Left lung (tissue), 10 donors: ENCODE data around the gene BICC1. TPM values are rescaled to one million over a fixed set of nuclear protein-coding genes. Genes with fewer than 3 reads are reported as not detected.

Source experiments
- ATAC-seq: fragments of 200-7000 bp; cut with Tn5 transposase; one replicate; pipeline ENCODE4 v1.9.1; 2020; ENCODE audit warnings: moderate library complexity
- DNase-seq, 4 donors: peaks; one replicate each; pipeline ENCODE4 v3.0.0-alpha.2; 2013 to 2020
- H3K27ac ChIP-seq, 2 donors: fragments of 200-600 bp; sonication (generic) in 1 of 2; one replicate each; pipeline versions ENCODE4 v1.5.0 to v1.8.0; 2020 to 2021
- H3K27me3 ChIP-seq, 2 donors: fragments of 200-600 bp; sonication (generic) in 1 of 2; one replicate each; pipeline versions ENCODE4 v1.5.0 to v1.8.0; 2020 to 2021
- H3K36me3 ChIP-seq, 2 donors: fragments of 200-600 bp; sonication (generic) in 1 of 2; one replicate each; pipeline versions ENCODE4 v1.5.0 to v1.8.0; 2020 to 2021
- H3K4me1 ChIP-seq, 2 donors: fragments of 200-600 bp; one replicate each; pipeline ENCODE4 v1.8.0; 2021
- H3K4me3 ChIP-seq, 2 donors: fragments of 200-600 bp; sonication (generic) in 1 of 2; one replicate each; pipeline versions ENCODE4 v1.5.0 to v1.8.0; 2020 to 2021; ENCODE audit warnings: mild to moderate bottlenecking in 1 of 2
- H3K9me3 ChIP-seq, 2 donors: fragments of 200-600 bp; sonication (generic) in 1 of 2; one replicate each; pipeline versions ENCODE4 v1.5.0 to v1.8.0; 2020 to 2021
- CTCF ChIP-seq, 2 donors: fragments of 200-600 bp; sonication (generic) in 1 of 2; IDR thresholded peaks; one replicate each; pipeline versions ENCODE4 v1.5.0 to v1.8.0; 2021; ENCODE audit warnings: antibody characterized with exemption in 2 of 2
- intact Hi-C, 2 donors: fragments of 100-400 bp; cut with DNase I; formaldehyde crosslinking; loops; one replicate each; pipeline versions ENCODE4 v1.11.2 to v1.14.2; 2022
- polyA plus RNA-seq, 6 donors: library from polyadenylated mRNA; unstranded; fragments of 120-200 nt; gene quantifications; one replicate each; pipeline ENCODE4 v1.2.1, GENCODE V29; 2013; ENCODE audit not compliant: insufficient read length in 6 of 6
- total RNA-seq, 2 donors: library from RNA; stranded (reverse); fragmentation: NEBNext Ultra II Directional; extraction: Animal tissue kit (Norgen Biotek cat#: 25700); gene quantifications; one replicate each; pipeline ENCODE4 v1.2.1, GENCODE V29; 2021
- donor health status: DM: no; HTN: yes; CAD: no.
- donor health status: DM: no; HTN: no; CAD: no.

The BICC1 gene
- total and polyA plus RNA-seq, 8 donors: 10.9 to 47.4 (median 37.1) TPM

- intact Hi-C loops: no loop called here
- Histone ChIP-seq H3K36me3 (no peaks in the 10 kb centered on the region), H3K9me3 (no peaks in the 10 kb centered on the region), H3K27ac (no peak overlapping the region), H3K27me3 (peaks cover 4 to 28% of the 10 kb centered on the region in 2 donors), H3K4me3 (no peak overlapping the region), H3K4me1 (peaks cover 0 to 14% of the 10 kb centered on the region in 2 donors)
- no peak for ATAC-seq
- DNase-seq: no peak
- TF ChIP-seq CTCF (IDR thresholded peaks at IDR 0.05): no peak
Measured at GRCh38 chr10:58508316-58508715, 4.4 kb upstream of the BICC1 start.

- no peaks in the 10 kb centered on the region for H3K9me3 ChIP-seq
- intact Hi-C loops: no loop called here
- H3K27ac ChIP-seq: peak overlapping the region in 1 of 2 donors; percentile 67
- TF ChIP-seq CTCF (IDR thresholded peaks at IDR 0.05): no peak
- no peaks in the 10 kb centered on the region for H3K36me3 ChIP-seq
- ATAC-seq (peak; percentile 25), DNase-seq (peak in 1 of 4 donors; percentile 43)
- H3K27me3 ChIP-seq: peaks cover 9 to 46% of the 10 kb centered on the region in 2 donors
- peaks cover 0 to 19% of the 10 kb centered on the region in 2 donors for H3K4me1 ChIP-seq
- peak overlapping the region; percentile 14 to 28 for H3K4me3 ChIP-seq
Measured at GRCh38 chr10:58511765-58512490, 744 bp upstream of the BICC1 start.

GRCh38 chr10:58513188-58514110 is 777 bp downstream of the BICC1 start:
- DNase-seq: peak; percentile 47 to 83 (median 81)
- peak overlapping the region; percentile 52 to 53 for H3K4me3 ChIP-seq
- H3K9me3 ChIP-seq: no peaks in the 10 kb centered on the region
- H3K27ac ChIP-seq: peak overlapping the region; percentile 65 to 77
- H3K27me3 ChIP-seq: peaks cover 9 to 46% of the 10 kb centered on the region in 2 donors
- intact Hi-C loops: no loop called here
- H3K4me1 ChIP-seq: peaks cover 0 to 19% of the 10 kb centered on the region in 2 donors
- ATAC-seq: peak; percentile 61
- no peaks in the 10 kb centered on the region for H3K36me3 ChIP-seq
- TF ChIP-seq CTCF (IDR thresholded peaks at IDR 0.05): no peak

- Histone ChIP-seq H3K4me3 (peak overlapping the region; percentile 52 to 53), H3K27me3 (peaks cover 9 to 53% of the 10 kb centered on the region in 2 donors), H3K9me3 (no peaks in the 10 kb centered on the region), H3K4me1 (peaks cover 0 to 19% of the 10 kb centered on the region in 2 donors), H3K36me3 (no peaks in the 10 kb centered on the region), H3K27ac (peak overlapping the region in 1 of 2 donors; percentile 77)
- no peak for TF ChIP-seq CTCF (IDR thresholded peaks at IDR 0.05)
- intact Hi-C loops: no loop called here
- no peak for ATAC-seq
- DNase-seq: no peak
Measured at GRCh38 chr10:58514111-58514770, 1.6 kb downstream of the BICC1 start.
